Mesothelial cell of epicardium (in vitro differentiated cells): ENCODE data around the gene LRRK2. TPM values are rescaled to one million over a fixed set of nuclear protein-coding genes. Genes with fewer than 3 reads are reported as not detected.

Source experiments
- DNase-seq, 2 experiments: peaks; one replicate each; pipeline ENCODE4 v3.0.0; 2021; ENCODE audit warnings: low spot score in 2 of 2; ENCODE audit not compliant: unreplicated experiment in 2 of 2
- H3K27ac Mint-ChIP-seq: 2 replicates; pipeline ENCODE4 v1.8.0; 2021; ENCODE audit warnings: mixed read lengths
- H3K27me3 Mint-ChIP-seq: 2 replicates; pipeline ENCODE4 v1.8.0; 2021; ENCODE audit warnings: low read depth, mixed read lengths
- H3K36me3 Mint-ChIP-seq: 2 replicates; pipeline ENCODE4 v1.8.0; 2021; ENCODE audit warnings: mixed read lengths
- H3K4me1 Mint-ChIP-seq: 2 replicates; pipeline ENCODE4 v1.8.0; 2021; ENCODE audit warnings: mixed read lengths
- H3K4me3 Mint-ChIP-seq: 2 replicates; pipeline ENCODE4 v1.8.0; 2021; ENCODE audit warnings: mild to moderate bottlenecking, moderate library complexity, mixed read lengths
- H3K9me3 Mint-ChIP-seq: 2 replicates; pipeline ENCODE4 v1.8.0; 2021; ENCODE audit warnings: mixed read lengths
- total RNA-seq: library from RNA; stranded (reverse); gene quantifications from 3 replicates; pipeline ENCODE4 v1.2.1, GENCODE V29; 2021
- TF ChIP-seq, protein P1 (sequence below): fragments of 200-600 bp; sonication (generic); IDR thresholded peaks from one replicate; pipeline ENCODE4 v1.5.0; 2021; ENCODE audit warnings: antibody characterized with exemption; ENCODE audit not compliant: unreplicated experiment

Gene LRRK2
- total RNA-seq, 1 donor from 2014 or later = 1.6 TPM

DNA sequence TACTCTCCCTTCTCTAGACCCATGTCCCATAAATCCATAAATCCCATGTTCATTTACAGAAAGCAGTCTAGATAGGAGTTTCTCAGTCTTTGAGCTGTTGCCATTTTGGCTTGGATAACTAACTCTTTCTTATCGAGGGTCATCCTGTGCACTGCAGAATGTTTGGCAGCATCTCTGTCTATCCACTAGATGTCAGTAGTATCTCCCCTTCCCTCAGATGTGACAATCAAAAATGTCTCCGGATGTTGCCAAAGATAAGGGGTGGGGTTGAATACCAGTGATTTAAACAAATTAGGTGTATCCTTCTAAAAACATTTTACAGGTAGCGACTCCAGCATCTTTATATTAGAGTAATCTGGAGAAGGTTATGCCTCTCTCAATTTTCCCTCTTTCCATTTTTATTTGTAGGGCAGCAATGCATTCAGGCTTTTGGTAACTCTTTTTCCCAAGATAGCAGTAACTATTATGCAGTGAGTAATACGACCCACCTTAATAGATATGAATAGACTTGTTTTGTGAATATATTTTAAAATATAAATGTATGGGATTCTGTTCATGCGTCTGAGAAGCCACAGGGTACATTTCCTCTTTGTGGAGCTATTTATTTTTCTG, 100.7 kb downstream of the LRRK2 start:
- H3K27ac Mint-ChIP-seq = no peak overlapping the region
- H3K9me3 Mint-ChIP-seq = peaks cover 19% of the 10 kb centered on the region
- peaks cover 8% of the 10 kb centered on the region for H3K36me3 Mint-ChIP-seq
- H3K27me3 Mint-ChIP-seq = no peaks in the 10 kb centered on the region
- DNase-seq = no peak
- no peak overlapping the region for H3K4me3 Mint-ChIP-seq
- H3K4me1 Mint-ChIP-seq = no peaks in the 10 kb centered on the region
- TF ChIP-seq, protein P1, sequence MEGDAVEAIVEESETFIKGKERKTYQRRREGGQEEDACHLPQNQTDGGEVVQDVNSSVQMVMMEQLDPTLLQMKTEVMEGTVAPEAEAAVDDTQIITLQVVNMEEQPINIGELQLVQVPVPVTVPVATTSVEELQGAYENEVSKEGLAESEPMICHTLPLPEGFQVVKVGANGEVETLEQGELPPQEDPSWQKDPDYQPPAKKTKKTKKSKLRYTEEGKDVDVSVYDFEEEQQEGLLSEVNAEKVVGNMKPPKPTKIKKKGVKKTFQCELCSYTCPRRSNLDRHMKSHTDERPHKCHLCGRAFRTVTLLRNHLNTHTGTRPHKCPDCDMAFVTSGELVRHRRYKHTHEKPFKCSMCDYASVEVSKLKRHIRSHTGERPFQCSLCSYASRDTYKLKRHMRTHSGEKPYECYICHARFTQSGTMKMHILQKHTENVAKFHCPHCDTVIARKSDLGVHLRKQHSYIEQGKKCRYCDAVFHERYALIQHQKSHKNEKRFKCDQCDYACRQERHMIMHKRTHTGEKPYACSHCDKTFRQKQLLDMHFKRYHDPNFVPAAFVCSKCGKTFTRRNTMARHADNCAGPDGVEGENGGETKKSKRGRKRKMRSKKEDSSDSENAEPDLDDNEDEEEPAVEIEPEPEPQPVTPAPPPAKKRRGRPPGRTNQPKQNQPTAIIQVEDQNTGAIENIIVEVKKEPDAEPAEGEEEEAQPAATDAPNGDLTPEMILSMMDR = no peak

DNA sequence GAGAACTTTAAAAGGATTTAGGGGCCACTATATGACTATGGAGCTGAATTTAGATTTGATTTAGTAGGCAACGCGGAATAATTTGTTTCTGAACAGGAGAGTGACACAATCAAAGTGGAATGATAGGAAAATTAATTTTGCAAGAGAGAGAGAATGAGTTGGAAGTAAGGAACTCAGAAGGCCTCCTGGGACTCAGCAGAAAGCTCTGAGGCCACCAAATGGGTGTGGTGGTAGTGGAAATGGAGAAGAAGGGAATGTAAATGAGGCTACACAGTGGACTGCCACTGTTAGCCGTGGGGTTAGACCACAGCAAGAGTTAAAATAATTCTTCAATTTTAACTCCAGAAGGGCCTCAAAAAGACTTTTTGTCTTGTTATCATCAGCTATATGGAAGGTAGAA, 102.7 kb downstream of the LRRK2 start:
- Mint-ChIP-seq H3K4me1 (no peaks in the 10 kb centered on the region), H3K27ac (no peak overlapping the region), H3K9me3 (peaks cover 29% of the 10 kb centered on the region), H3K36me3 (peaks cover 14% of the 10 kb centered on the region), H3K27me3 (no peaks in the 10 kb centered on the region), H3K4me3 (no peak overlapping the region)
- no peak for DNase-seq
- TF ChIP-seq, protein P1 = no peak

DNA sequence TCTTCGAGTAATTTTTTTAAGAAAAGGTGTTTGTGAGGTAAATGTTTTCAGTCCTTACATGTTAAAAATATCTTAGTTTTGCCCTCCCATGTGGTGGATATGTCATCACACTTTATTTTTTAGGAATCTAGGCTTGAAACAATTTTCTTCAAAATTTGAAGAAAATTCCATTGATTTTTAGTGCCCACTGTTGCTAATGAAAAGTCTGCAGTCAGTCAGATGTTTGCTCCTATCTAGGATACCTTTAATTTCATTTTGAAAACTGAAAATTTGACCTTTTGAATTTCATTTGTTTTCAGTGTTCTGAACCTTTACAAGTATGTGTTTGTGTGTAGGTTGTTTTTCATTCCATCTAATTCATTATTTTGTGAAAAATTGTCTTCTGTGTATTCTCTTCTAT, 105.4 kb downstream of the LRRK2 start:
- Mint-ChIP-seq H3K4me1 (peaks cover 4% of the 10 kb centered on the region), H3K36me3 (peaks cover 14% of the 10 kb centered on the region), H3K9me3 (peaks cover 33% of the 10 kb centered on the region)

DNA sequence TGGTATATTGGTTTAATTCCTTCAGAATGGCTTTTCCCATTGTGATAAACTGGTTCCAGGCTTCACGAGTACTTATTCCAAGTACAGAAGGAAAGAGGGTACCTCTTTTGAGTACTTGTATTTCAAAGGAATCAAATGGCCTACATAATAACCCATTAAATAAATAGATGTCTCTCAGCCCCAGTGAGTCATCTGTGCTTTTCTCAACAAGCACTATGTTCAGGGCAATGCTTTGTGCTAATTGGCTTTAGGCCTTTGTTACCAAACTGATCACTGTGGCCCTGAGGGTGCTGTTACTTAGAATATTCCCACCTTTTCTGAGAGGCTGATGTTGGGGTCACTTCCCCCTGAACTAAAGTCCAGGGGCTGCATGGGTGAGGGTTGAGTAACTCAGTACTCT, 107.1 kb downstream of the LRRK2 start:
- no peaks in the 10 kb centered on the region for H3K27me3 Mint-ChIP-seq
- peaks cover 16% of the 10 kb centered on the region for H3K4me1 Mint-ChIP-seq
- DNase-seq = no peak
- H3K4me3 Mint-ChIP-seq = no peak overlapping the region
- H3K27ac Mint-ChIP-seq = no peak overlapping the region
- peaks cover 33% of the 10 kb centered on the region for H3K9me3 Mint-ChIP-seq
- peaks cover 14% of the 10 kb centered on the region for H3K36me3 Mint-ChIP-seq
- TF ChIP-seq, protein P1 = no peak

More for the DNA sequence above, 105.4 kb downstream of the LRRK2 start:
- Mint-ChIP-seq H3K27ac (no peak overlapping the region), H3K4me3 (no peak overlapping the region), H3K27me3 (no peaks in the 10 kb centered on the region)
- DNase-seq = no peak
- TF ChIP-seq, protein P1 = no peak

DNA sequence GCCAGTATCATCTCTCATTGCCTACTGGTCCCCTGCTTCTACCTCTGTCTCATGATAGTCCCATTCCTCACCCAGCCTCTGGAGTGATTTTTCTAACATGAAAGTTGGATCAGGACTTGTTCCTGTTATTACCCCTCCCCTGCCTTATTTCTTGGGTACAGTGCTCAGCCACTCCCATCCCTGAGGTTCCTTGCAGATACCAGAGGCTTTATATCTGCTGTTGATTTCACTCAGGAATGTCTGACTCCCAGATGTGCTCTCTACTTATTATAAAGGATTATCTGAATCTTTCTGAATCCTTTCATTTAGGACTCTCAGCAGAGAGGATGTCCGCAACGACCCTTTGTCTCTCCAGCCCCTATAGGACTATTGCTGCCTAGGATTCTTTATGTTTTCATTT, 111.2 kb downstream of the LRRK2 start:
- Mint-ChIP-seq H3K36me3 (peaks cover 3% of the 10 kb centered on the region), H3K9me3 (peaks cover 11% of the 10 kb centered on the region)

More for the DNA sequence above, 111.2 kb downstream of the LRRK2 start:
- Mint-ChIP-seq H3K4me3 (no peak overlapping the region), H3K27ac (no peak overlapping the region), H3K27me3 (no peaks in the 10 kb centered on the region), H3K4me1 (peaks cover 41% of the 10 kb centered on the region)
- TF ChIP-seq, protein P1 = no peak
- no peak for DNase-seq
